Measurements from ENCODE around the gene DESI2.

DNA sequence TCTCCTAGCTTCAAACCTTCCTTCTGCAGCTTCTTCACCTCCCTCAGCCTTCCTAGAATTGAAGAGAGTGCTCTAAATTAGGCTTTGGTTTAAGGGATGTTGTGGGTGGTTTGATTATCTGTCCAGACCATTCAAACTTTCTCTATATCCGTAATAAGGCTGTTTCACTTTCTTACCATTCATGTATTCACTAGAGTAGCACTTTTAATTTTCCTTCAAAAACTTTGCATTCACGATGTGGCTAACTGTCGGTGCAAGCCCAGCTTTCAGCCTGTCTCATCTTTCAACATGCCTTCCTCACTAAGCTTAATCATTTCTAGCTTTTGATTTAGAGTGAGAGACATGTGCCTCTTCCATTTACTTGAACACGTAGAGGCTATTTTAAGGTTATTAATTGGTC lies 26.2 kb upstream of the DESI2 start:
- TF ChIP-seq EZH2 (IDR thresholded peaks at IDR 0.05; ENCODE audit: borderline replicate concordance, low read depth, low read length, severe bottlenecking), result no peak
- TF ChIP-seq, protein P1, sequence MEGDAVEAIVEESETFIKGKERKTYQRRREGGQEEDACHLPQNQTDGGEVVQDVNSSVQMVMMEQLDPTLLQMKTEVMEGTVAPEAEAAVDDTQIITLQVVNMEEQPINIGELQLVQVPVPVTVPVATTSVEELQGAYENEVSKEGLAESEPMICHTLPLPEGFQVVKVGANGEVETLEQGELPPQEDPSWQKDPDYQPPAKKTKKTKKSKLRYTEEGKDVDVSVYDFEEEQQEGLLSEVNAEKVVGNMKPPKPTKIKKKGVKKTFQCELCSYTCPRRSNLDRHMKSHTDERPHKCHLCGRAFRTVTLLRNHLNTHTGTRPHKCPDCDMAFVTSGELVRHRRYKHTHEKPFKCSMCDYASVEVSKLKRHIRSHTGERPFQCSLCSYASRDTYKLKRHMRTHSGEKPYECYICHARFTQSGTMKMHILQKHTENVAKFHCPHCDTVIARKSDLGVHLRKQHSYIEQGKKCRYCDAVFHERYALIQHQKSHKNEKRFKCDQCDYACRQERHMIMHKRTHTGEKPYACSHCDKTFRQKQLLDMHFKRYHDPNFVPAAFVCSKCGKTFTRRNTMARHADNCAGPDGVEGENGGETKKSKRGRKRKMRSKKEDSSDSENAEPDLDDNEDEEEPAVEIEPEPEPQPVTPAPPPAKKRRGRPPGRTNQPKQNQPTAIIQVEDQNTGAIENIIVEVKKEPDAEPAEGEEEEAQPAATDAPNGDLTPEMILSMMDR (IDR thresholded peaks at IDR 0.05; ENCODE audit: borderline replicate concordance, extremely low read depth, low read length, poor library complexity, severe bottlenecking), result no peak

Data from DND-41 (cell line).